Endothelial cell of umbilical vein (primary cell): ENCODE data around the gene ABR. TPM values are rescaled to one million over a fixed set of nuclear protein-coding genes. Genes with fewer than 3 reads are reported as not detected.

ENCODE experiments used
- BruUV-seq: library from RNA; stranded (reverse); fragments of 400-500 nt; replicated peaks from 2 replicates; lab custom pipeline; 2021; lab: Mats Ljungman, UMichigan
- CTCF ChIA-PET: fragments of 300-600, 350-600 bp; sonication (Branson Sonifier 250); formaldehyde crosslinking; loops from one replicate; lab custom pipeline; 2021; ENCODE audit warnings: antibody characterized with exemption, inconsistent platforms; lab: Charles Lee
- POLR2A ChIA-PET: fragments of 300-600, 350-600 bp; sonication (Branson Sonifier 250); formaldehyde crosslinking; loops from one replicate; lab custom pipeline; 2021; ENCODE audit warnings: antibody characterized with exemption, inconsistent platforms; lab: Charles Lee
- DNase-seq: peaks from one replicate; pipeline ENCODE4 v3.0.0-alpha.2; 2011; ENCODE audit warnings: low read depth, low spot score
- FAIRE-seq: peaks from 2 replicates; lab custom pipeline; 2011; peaks lifted over from hg19 to GRCh38; lab: Jason Lieb, UNC
- H2AFZ ChIP-seq: 2 replicates; pipeline ENCODE4 v1.6.0; 2012; ENCODE audit warnings: low read depth, low read length, control low read depth, inconsistent platforms
- H3K27ac ChIP-seq: 2 replicates; pipeline ENCODE4 v1.5.1; 2011; ENCODE audit warnings: low read depth, mild to moderate bottlenecking, control low read depth, low read length, moderate library complexity; ENCODE audit not compliant: insufficient read depth
- H3K27me3 ChIP-seq, 2 experiments: 2 replicates each; pipeline versions ENCODE4 v1.6.0 to v1.6.1; 2011; ENCODE audit warnings: low read length in 2 of 2, mixed read lengths in 1 of 2; ENCODE audit not compliant: control insufficient read depth in 2 of 2, insufficient read depth in 2 of 2
- H3K36me3 ChIP-seq, 2 experiments: 2 replicates in 1 of 2; 3 replicates in 1 of 2; pipeline ENCODE4 v1.5.1; 2011; ENCODE audit warnings: low read length in 2 of 2, mild to moderate bottlenecking in 1 of 2, moderate library complexity in 1 of 2; ENCODE audit not compliant: control insufficient read depth in 2 of 2, insufficient read depth in 2 of 2; ENCODE audit errors: extremely low read depth in 1 of 2
- H3K4me1 ChIP-seq: 3 replicates; pipeline ENCODE4 v1.5.1; 2011; ENCODE audit warnings: mild to moderate bottlenecking, low read length; ENCODE audit not compliant: control insufficient read depth, insufficient read depth; ENCODE audit errors: extremely low read depth
- H3K4me2 ChIP-seq: 2 replicates; pipeline ENCODE4 v1.6.1; 2011; ENCODE audit warnings: low read length, control low read depth, mixed read lengths; ENCODE audit not compliant: insufficient read depth
- H3K4me3 ChIP-seq, 3 experiments: fragments of 200-600 bp in 1 of 3; sonication (generic), shearing (Covaris generic) in 1 of 3; replicated peaks in 1 of 3; 2 replicates each; pipeline ENCODE4 v1.5.1; 2011 to 2016; ENCODE audit warnings: control low read depth in 3 of 3, low read length in 3 of 3, mild to moderate bottlenecking in 2 of 3, inconsistent platforms in 1 of 3, low read depth in 1 of 3, moderate library complexity in 1 of 3; ENCODE audit not compliant: insufficient read depth in 1 of 3
- H3K79me2 ChIP-seq: 2 replicates; pipeline ENCODE4 v1.6.0; 2012; ENCODE audit warnings: low read length, inconsistent platforms; ENCODE audit not compliant: control insufficient read depth, insufficient read depth
- H3K9ac ChIP-seq: replicated peaks from 2 replicates; pipeline ENCODE3; 2011; ENCODE audit warnings: low read length, control low read depth; ENCODE audit not compliant: insufficient read depth; ENCODE audit errors: extremely low read depth
- H3K9me1 ChIP-seq: replicated peaks from 3 replicates; pipeline ENCODE4 v1.6.0; 2011; ENCODE audit warnings: mild to moderate bottlenecking, low read length; ENCODE audit not compliant: control insufficient read depth, insufficient read depth; ENCODE audit errors: extremely low read depth
- H3K9me3 ChIP-seq: replicated peaks from 2 replicates; pipeline ENCODE4 v1.5.1; 2012; ENCODE audit warnings: low read length, inconsistent platforms; ENCODE audit not compliant: control insufficient read depth, insufficient read depth
- H4K20me1 ChIP-seq: replicated peaks from 2 replicates; pipeline ENCODE3; 2011; ENCODE audit warnings: mild to moderate bottlenecking, low read length; ENCODE audit not compliant: control insufficient read depth, insufficient read depth; ENCODE audit errors: extremely low read depth
- GATA2 ChIP-seq: IDR thresholded peaks from 2 replicates; pipeline ENCODE4 v1.7.0; 2011; ENCODE audit warnings: low read depth, mild to moderate bottlenecking, moderate library complexity, mixed read lengths, low read length; ENCODE audit not compliant: insufficient read length, insufficient read depth
- MYC ChIP-seq: IDR thresholded peaks from one replicate; pipeline ENCODE4 v1.6.1; 2011; ENCODE audit warnings: mild to moderate bottlenecking, low read depth, low read length
- POLR2A ChIP-seq: IDR thresholded peaks from 2 replicates; pipeline ENCODE4 v1.6.1; 2012; ENCODE audit warnings: low read depth, mild to moderate bottlenecking, control low read depth, low read length
- POLR2AphosphoS5 ChIP-seq: IDR thresholded peaks from 2 replicates; pipeline ENCODE4 v1.6.1; 2012; ENCODE audit warnings: low read depth, mild to moderate bottlenecking, control low read depth, low read length, moderate library complexity; ENCODE audit not compliant: insufficient read depth
- dilution Hi-C: fragments of 300-500 bp; cut with MboI; formaldehyde crosslinking; loops from one replicate; pipeline ENCODE4 v1.15.0; 2019; ENCODE audit warnings: low sequenced_read_pairs; ENCODE audit not compliant: extremely low pct_ligation_motif_present
- intact Hi-C: fragments of 100-400 bp; cut with micrococcal nuclease; formaldehyde crosslinking; loops from one replicate; pipeline ENCODE4 v1.10.0; 2022
- polyA plus RNA-seq, 4 experiments: library from polyadenylated mRNA; depleted of rRNA in 3 of 4; stranded (reverse) in 3 of 4; unstranded in 1 of 4; fragments of >200 nt; gene quantifications; 2 replicates each; pipeline versions ENCODE4 v1.2.1 to v1.2.3, GENCODE V29; 2011 to 2012; ENCODE audit warnings: missing spikeins in 1 of 4
- total RNA-seq: library from RNA; stranded (reverse); gene quantifications from 2 replicates; pipeline ENCODE4 v1.2.3, GENCODE V29; 2021
- TF ChIP-seq, protein P1 (sequence below): IDR thresholded peaks from 2 replicates; pipeline ENCODE4 v1.6.1; 2011; ENCODE audit not compliant: insufficient read depth, insufficient read length
- TF ChIP-seq, protein P2 (sequence below), 2 donors: IDR thresholded peaks; 1 replicate in 1 of 2; 2 replicates in 1 of 2; pipeline ENCODE4 v1.5.1; 2011; ENCODE audit warnings: low read length in 2 of 2, mild to moderate bottlenecking in 2 of 2, moderate library complexity in 2 of 2, control low read depth in 1 of 2, inconsistent platforms in 1 of 2, low read depth in 1 of 2; ENCODE audit not compliant: insufficient read depth in 1 of 2; ENCODE audit errors: extremely low read depth in 1 of 2

Gene ABR
- total and polyA plus RNA-seq, 2 donors (not counting 3 experiments of a cell fraction or from before 2014, with no cell fraction given) = 83.5 to 96.8 TPM

DNA sequence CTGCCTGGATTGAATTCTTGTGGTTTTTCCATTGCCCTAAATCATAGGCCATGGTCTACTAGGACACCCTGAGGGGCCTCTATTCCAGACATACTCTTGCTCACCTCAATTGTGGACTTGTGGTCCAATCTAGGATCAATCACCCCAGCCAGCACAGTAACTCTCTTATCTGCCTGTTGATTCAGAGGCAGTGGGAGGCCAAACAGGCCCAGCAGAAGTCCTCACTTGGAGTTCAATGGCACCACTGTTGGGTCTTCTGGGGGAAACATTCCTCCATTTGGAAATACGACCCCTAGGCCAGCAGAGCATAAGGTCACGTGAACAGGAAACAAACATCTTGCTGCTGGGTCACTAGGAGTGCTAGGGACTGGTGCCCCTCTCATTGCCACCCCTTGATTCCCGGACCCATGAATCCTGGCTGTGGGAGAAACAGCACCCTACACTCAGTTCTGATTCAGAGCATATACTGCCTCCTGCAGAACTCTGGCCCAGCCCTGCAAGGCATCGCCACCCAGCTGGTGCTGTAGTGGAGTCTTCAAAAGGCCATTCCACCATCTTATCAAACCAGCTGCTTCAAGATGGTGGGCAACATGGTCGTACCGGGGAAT is 193.4 kb downstream of the ABR start:
- no TSS peak for BruUV-seq
- no peaks in the 10 kb centered on the region for H3K27me3 ChIP-seq
- no peak overlapping the region for H3K4me2 ChIP-seq
- H3K9me1 ChIP-seq = no peaks in the 10 kb centered on the region
- ChIA-PET POLR2A (no interaction called here), CTCF (interaction anchor here (1.4 kb wide), 1 partner anchor 70 kb away, joined by 6 read pairs; no protein-coding TSS in a partner anchor)
- H3K27ac ChIP-seq = no peak overlapping the region
- no peak for DNase-seq
- no peak overlapping the region for H3K9ac ChIP-seq
- H3K9me3 ChIP-seq = no peaks in the 10 kb centered on the region
- no peak overlapping the region for H2AFZ ChIP-seq
- dilution Hi-C loops (loop anchor here (25.0 kb wide), 1 partner anchor 199 kb away; the partner anchor contains the start of genes GLOD4 and MRM3), intact Hi-C loops (no loop called here)
- H4K20me1 ChIP-seq = no peaks in the 10 kb centered on the region
- H3K36me3 ChIP-seq = no peaks in the 10 kb centered on the region
- H3K79me2 ChIP-seq = no peaks in the 10 kb centered on the region
- FAIRE-seq = no peak
- TF ChIP-seq, protein P1, sequence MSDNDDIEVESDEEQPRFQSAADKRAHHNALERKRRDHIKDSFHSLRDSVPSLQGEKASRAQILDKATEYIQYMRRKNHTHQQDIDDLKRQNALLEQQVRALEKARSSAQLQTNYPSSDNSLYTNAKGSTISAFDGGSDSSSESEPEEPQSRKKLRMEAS = no peak
- no peak for TF ChIP-seq MYC
- no peak for TF ChIP-seq POLR2AphosphoS5
- TF ChIP-seq, protein P2, sequence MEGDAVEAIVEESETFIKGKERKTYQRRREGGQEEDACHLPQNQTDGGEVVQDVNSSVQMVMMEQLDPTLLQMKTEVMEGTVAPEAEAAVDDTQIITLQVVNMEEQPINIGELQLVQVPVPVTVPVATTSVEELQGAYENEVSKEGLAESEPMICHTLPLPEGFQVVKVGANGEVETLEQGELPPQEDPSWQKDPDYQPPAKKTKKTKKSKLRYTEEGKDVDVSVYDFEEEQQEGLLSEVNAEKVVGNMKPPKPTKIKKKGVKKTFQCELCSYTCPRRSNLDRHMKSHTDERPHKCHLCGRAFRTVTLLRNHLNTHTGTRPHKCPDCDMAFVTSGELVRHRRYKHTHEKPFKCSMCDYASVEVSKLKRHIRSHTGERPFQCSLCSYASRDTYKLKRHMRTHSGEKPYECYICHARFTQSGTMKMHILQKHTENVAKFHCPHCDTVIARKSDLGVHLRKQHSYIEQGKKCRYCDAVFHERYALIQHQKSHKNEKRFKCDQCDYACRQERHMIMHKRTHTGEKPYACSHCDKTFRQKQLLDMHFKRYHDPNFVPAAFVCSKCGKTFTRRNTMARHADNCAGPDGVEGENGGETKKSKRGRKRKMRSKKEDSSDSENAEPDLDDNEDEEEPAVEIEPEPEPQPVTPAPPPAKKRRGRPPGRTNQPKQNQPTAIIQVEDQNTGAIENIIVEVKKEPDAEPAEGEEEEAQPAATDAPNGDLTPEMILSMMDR (IDR thresholded peaks at IDR 0.05; ENCODE audit: extremely low read depth in 1 of 2, insufficient read depth in 1 of 2, low read depth in 1 of 2, low read length in 2 of 2) = no peak
- no peak for TF ChIP-seq POLR2A
- TF ChIP-seq GATA2 = no peak
- no peak overlapping the region for H3K4me3 ChIP-seq
- H3K4me1 ChIP-seq = no peaks in the 10 kb centered on the region
